ENCODE results near the gene PARD3.

PARD3 gene

GRCh38 chr10:34581801-34582532 is 233.1 kb downstream of the PARD3 start:
- H3K9me3 ChIP-seq (ENCODE audit: insufficient read depth, low read length, severe bottlenecking) = no peaks in the 10 kb centered on the region
- ATAC-seq (ENCODE audit: insufficient read depth, low read depth) (no peak), DNase-seq (no peak)
- no peaks in the 10 kb centered on the region for H3K4me1 ChIP-seq (ENCODE audit: insufficient read depth, low read length)
- no peak overlapping the region for H2AFZ ChIP-seq (ENCODE audit: low read depth, low read length)
- no peak overlapping the region for H3K4me2 ChIP-seq (ENCODE audit: insufficient read depth, low read length)
- no peak overlapping the region for H3K4me3 ChIP-seq (ENCODE audit: low read depth in 1 of 2, low read length in 2 of 2)
- H3K36me3 ChIP-seq (ENCODE audit: insufficient read depth, low read length) = no peaks in the 10 kb centered on the region
- H4K20me1 ChIP-seq (ENCODE audit: insufficient read depth, low read length) = peaks cover 22% of the 10 kb centered on the region; the same call in 1 of the 2 replicates
- no peaks in the 10 kb centered on the region for H3K27me3 ChIP-seq (ENCODE audit: insufficient read depth, low read length, poor library complexity)
- H3K27ac ChIP-seq (ENCODE audit: low read length) = no peak overlapping the region
- peaks cover 46% of the 10 kb centered on the region for H3K79me2 ChIP-seq (ENCODE audit: insufficient read depth, low read length)
- TF ChIP-seq, protein P1, sequence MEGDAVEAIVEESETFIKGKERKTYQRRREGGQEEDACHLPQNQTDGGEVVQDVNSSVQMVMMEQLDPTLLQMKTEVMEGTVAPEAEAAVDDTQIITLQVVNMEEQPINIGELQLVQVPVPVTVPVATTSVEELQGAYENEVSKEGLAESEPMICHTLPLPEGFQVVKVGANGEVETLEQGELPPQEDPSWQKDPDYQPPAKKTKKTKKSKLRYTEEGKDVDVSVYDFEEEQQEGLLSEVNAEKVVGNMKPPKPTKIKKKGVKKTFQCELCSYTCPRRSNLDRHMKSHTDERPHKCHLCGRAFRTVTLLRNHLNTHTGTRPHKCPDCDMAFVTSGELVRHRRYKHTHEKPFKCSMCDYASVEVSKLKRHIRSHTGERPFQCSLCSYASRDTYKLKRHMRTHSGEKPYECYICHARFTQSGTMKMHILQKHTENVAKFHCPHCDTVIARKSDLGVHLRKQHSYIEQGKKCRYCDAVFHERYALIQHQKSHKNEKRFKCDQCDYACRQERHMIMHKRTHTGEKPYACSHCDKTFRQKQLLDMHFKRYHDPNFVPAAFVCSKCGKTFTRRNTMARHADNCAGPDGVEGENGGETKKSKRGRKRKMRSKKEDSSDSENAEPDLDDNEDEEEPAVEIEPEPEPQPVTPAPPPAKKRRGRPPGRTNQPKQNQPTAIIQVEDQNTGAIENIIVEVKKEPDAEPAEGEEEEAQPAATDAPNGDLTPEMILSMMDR (IDR thresholded peaks at IDR 0.05; ENCODE audit: borderline replicate concordance, extremely low read depth, low read length, poor library complexity, severe bottlenecking) = no peak
- no peak for TF ChIP-seq EZH2 (IDR thresholded peaks at IDR 0.05; ENCODE audit: borderline replicate concordance, low read depth, low read length, severe bottlenecking)
- no peak overlapping the region for H3K9ac ChIP-seq (ENCODE audit: low read depth, low read length)

GRCh38 chr10:34580643-34581042 is 234.5 kb downstream of the PARD3 start:
- Histone ChIP-seq H3K4me3 (ENCODE audit: low read depth in 1 of 2, low read length in 2 of 2) (no peak overlapping the region), H3K27ac (ENCODE audit: low read length) (no peak overlapping the region), H2AFZ (ENCODE audit: low read depth, low read length) (no peak overlapping the region), H3K79me2 (ENCODE audit: insufficient read depth, low read length) (peaks cover 50% of the 10 kb centered on the region), H4K20me1 (ENCODE audit: insufficient read depth, low read length) (peaks cover 22% of the 10 kb centered on the region; the same call in 1 of the 2 replicates), H3K9me3 (ENCODE audit: insufficient read depth, low read length, severe bottlenecking) (no peaks in the 10 kb centered on the region), H3K27me3 (ENCODE audit: insufficient read depth, low read length, poor library complexity) (no peaks in the 10 kb centered on the region), H3K36me3 (ENCODE audit: insufficient read depth, low read length) (no peaks in the 10 kb centered on the region), H3K9ac (ENCODE audit: low read depth, low read length) (no peak overlapping the region), H3K4me1 (ENCODE audit: insufficient read depth, low read length) (no peaks in the 10 kb centered on the region), H3K4me2 (ENCODE audit: insufficient read depth, low read length) (no peak overlapping the region)
- no peak for DNase-seq
- TF ChIP-seq EZH2 (IDR thresholded peaks at IDR 0.05; ENCODE audit: borderline replicate concordance, low read depth, low read length, severe bottlenecking) = no peak
- TF ChIP-seq, protein P1 (IDR thresholded peaks at IDR 0.05; ENCODE audit: borderline replicate concordance, extremely low read depth, low read length, poor library complexity, severe bottlenecking) = no peak
- ATAC-seq (ENCODE audit: insufficient read depth, low read depth) = no peak; the same call in 2 of the 3 replicates

DNA sequence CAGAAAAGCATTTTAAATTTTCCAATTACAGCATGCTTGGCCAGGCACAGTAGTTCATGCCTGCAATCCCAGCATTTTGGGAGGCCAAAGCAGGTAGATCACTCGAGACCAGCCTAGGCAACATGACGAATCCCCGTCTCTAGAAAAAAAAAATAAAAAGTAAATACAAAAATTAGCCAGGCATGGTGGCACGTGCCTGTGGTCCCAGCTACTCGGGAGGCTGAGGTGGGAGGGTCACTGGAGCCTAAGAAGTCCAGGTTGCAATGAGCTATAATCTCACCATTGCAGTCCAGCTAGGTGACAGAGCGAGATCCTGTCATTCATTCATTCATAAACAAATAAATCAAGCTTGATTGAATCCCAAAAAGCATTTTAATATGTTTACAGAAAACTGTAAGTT is 234.9 kb downstream of the PARD3 start:
- Histone ChIP-seq H3K9ac (ENCODE audit: low read depth, low read length) (no peak overlapping the region), H3K9me3 (ENCODE audit: insufficient read depth, low read length, severe bottlenecking) (no peaks in the 10 kb centered on the region), H3K79me2 (ENCODE audit: insufficient read depth, low read length) (peaks cover 47% of the 10 kb centered on the region), H3K36me3 (ENCODE audit: insufficient read depth, low read length) (no peaks in the 10 kb centered on the region), H3K4me3 (ENCODE audit: low read depth in 1 of 2, low read length in 2 of 2) (no peak overlapping the region), H3K4me1 (ENCODE audit: insufficient read depth, low read length) (no peaks in the 10 kb centered on the region), H2AFZ (ENCODE audit: low read depth, low read length) (no peak overlapping the region), H4K20me1 (ENCODE audit: insufficient read depth, low read length) (peaks cover 22% of the 10 kb centered on the region; the same call in 1 of the 2 replicates), H3K27ac (ENCODE audit: low read length) (no peak overlapping the region), H3K27me3 (ENCODE audit: insufficient read depth, low read length, poor library complexity) (no peaks in the 10 kb centered on the region), H3K4me2 (ENCODE audit: insufficient read depth, low read length) (no peak overlapping the region)
- no peak for DNase-seq
- no peak for ATAC-seq (ENCODE audit: insufficient read depth, low read depth)
- TF ChIP-seq EZH2 (IDR thresholded peaks at IDR 0.05; ENCODE audit: borderline replicate concordance, low read depth, low read length, severe bottlenecking) = no peak
- TF ChIP-seq, protein P1 (IDR thresholded peaks at IDR 0.05; ENCODE audit: borderline replicate concordance, extremely low read depth, low read length, poor library complexity, severe bottlenecking) = no peak
